Measurements from ENCODE around the gene LAMC3.

GRCh38 chr9:130986356-130986965, 22.5 kb upstream of the LAMC3 start:
- TF ChIP-seq FIP1L1 (IDR thresholded peaks at IDR 0.05; ENCODE audit: low read depth, low read length, poor library complexity, severe bottlenecking) = no peak
- no peak for TF ChIP-seq PHF8 (IDR thresholded peaks at IDR 0.05; ENCODE audit: borderline replicate concordance, low read length)
- no peak for TF ChIP-seq SOX6 (IDR thresholded peaks at IDR 0.05)
- no peak for TF ChIP-seq EZH2 (IDR thresholded peaks at IDR 0.05; ENCODE audit: borderline replicate concordance, low read depth, low read length)
- no peak for TF ChIP-seq THRA (IDR thresholded peaks at IDR 0.05)
- no peak for TF ChIP-seq CREB1 (IDR thresholded peaks at IDR 0.05)
- no peak for TF ChIP-seq CREB1 (CRISPR knock-in tag; IDR thresholded peaks at IDR 0.05)
- TF ChIP-seq RBBP5 (IDR thresholded peaks at IDR 0.05; ENCODE audit: borderline replicate concordance, insufficient read depth, low read length, poor library complexity, severe bottlenecking) = no peak
- TF ChIP-seq EP300 (IDR thresholded peaks at IDR 0.05; ENCODE audit: low read length) = no peak
- no peak for TF ChIP-seq POLR2A (conservative IDR thresholded peaks at IDR 0.05)
- TF ChIP-seq CHD2 (IDR thresholded peaks at IDR 0.05; ENCODE audit: low read depth, low read length) = no peak

All from K562 (cell line).